ENCODE measurements around the gene GTF2A1.

GTF2A1 gene

GRCh38 chr14:81220830-81221578, at the start of gene GTF2A1:
Gene GTF2A1 (minus strand): TSS chr14:81220959. CDS start chr14:81220518, 441 bp downstream.
- peak within 1 kb of the TSS; percentile 87 for H3K4me3 ChIP-seq (ENCODE audit: low read depth, low read length)
- TF ChIP-seq CTCF (IDR thresholded peaks at IDR 0.05; ENCODE audit: low read depth, low read length, missing control alignments) = no peak
- DNase-seq (ENCODE audit: low read depth) = peak; percentile 88

- TF ChIP-seq CTCF (IDR thresholded peaks at IDR 0.05; ENCODE audit: low read depth, low read length, missing control alignments) = no peak
- DNase-seq (ENCODE audit: low read depth) = no peak
- H3K4me3 ChIP-seq (ENCODE audit: low read depth, low read length) = no peak overlapping the region
These were observed 49.2 kb upstream of the GTF2A1 start for GRCh38 chr14:81269979-81270375.

GRCh38 chr14:81269100-81269978, 48.6 kb upstream of the GTF2A1 start:
- peak; percentile 54 for TF ChIP-seq CTCF (IDR thresholded peaks at IDR 0.05; ENCODE audit: low read depth, low read length, missing control alignments)
- DNase-seq (ENCODE audit: low read depth) = peak; percentile 24
- H3K4me3 ChIP-seq (ENCODE audit: low read depth, low read length) = no peak overlapping the region

GRCh38 chr14:81268016-81268416, 47.3 kb upstream of the GTF2A1 start:
- no peak for DNase-seq (ENCODE audit: low read depth)
- TF ChIP-seq CTCF (IDR thresholded peaks at IDR 0.05; ENCODE audit: low read depth, low read length, missing control alignments) = no peak
- no peak overlapping the region for H3K4me3 ChIP-seq (ENCODE audit: low read depth, low read length)

- no peak for TF ChIP-seq CTCF (IDR thresholded peaks at IDR 0.05; ENCODE audit: low read depth, low read length, missing control alignments)
- no peak for DNase-seq (ENCODE audit: low read depth)
These were observed 44.9 kb upstream of the GTF2A1 start for GRCh38 chr14:81265636-81266169.

GRCh38 chr14:81264671-81265070, 43.9 kb upstream of the GTF2A1 start:
- H3K4me3 ChIP-seq (ENCODE audit: low read depth, low read length) = no peak overlapping the region
- DNase-seq (ENCODE audit: low read depth) = no peak
- TF ChIP-seq CTCF (IDR thresholded peaks at IDR 0.05; ENCODE audit: low read depth, low read length, missing control alignments) = no peak

More at GRCh38 chr14:81265636-81266169, 44.9 kb upstream of the GTF2A1 start:
- H3K4me3 ChIP-seq (ENCODE audit: low read depth, low read length) = no peak overlapping the region
